ENCODE data around the gene F5.

The F5 gene

GRCh38 chr1:169586067-169586394 is 250 bp downstream of the F5 start:
- no peak for DNase-seq

GRCh38 chr1:169585181-169585580 is 1.1 kb downstream of the F5 start:
- no peak for DNase-seq

GRCh38 chr1:169584483-169585144 is 1.7 kb downstream of the F5 start:
- DNase-seq, result peak; percentile 66

GRCh38 chr1:169577981-169578738 is 8.1 kb downstream of the F5 start:
- DNase-seq, result no peak

- DNase-seq, result no peak
Measured at GRCh38 chr1:169576935-169577331, 9.3 kb downstream of the F5 start.

- no peak for DNase-seq
Measured at GRCh38 chr1:169576241-169576934, 9.9 kb downstream of the F5 start.

- DNase-seq, result no peak
Measured at GRCh38 chr1:169574336-169574735, 11.9 kb downstream of the F5 start.

GRCh38 chr1:169572187-169572586 is 14.1 kb downstream of the F5 start:
- DNase-seq, result no peak

- no peak for DNase-seq
Measured at GRCh38 chr1:169571450-169571849, 14.8 kb downstream of the F5 start.

- DNase-seq, result no peak
Measured at GRCh38 chr1:169570172-169570574, 16.1 kb downstream of the F5 start.

DNA sequence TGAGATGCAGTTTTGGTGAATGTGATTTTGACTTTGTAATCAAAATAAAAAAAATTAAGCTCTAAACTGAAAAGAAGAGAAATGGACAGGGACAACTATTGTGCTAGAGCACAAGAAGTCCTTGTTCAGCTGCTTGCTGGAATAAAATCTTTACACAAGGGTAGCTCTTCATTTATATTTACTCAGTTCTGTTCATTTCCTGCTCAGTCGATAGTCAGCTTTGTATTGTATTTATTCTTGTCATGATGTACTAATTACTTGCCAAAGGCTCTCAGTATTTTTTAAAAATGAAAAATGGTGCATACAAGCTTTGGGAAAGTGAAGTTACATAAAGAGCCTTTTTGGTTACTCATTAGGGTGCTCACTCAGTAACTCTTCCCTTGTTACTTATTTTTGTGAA is 17.8 kb downstream of the F5 start:
- no peak for DNase-seq

GRCh38 chr1:169565335-169566271 is 20.7 kb downstream of the F5 start:
- no peak for DNase-seq

GRCh38 chr1:169563650-169564049 is 22.6 kb downstream of the F5 start:
- no peak for DNase-seq

DNA sequence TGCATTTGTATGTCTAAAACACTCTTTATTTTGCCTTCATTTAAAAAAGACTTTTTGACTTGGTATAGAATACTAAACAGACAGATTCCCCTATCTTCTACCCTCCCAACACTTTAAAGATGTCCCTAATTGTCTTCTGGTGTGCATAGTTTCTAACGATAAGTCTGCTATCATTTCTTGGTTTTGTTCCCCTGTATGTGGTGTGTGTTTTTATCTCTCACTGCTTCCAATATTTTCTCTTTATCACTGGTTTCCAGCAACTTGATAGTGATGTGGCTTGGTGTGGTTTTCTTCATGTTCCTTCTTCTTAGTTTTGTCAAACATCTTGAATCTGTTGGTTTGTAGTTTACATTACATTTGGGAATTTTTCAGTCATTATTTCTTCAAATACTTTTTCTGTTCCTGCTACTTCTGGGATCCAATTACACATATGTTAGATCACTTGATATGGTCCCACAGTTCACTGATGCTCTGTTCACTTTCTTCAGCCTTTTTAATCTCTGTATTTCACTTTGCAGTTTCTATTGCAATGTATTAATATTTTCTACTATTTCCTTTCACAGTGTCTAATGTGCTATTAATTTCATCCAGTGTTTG is 23.2 kb downstream of the F5 start:
- no peak for DNase-seq

DNA sequence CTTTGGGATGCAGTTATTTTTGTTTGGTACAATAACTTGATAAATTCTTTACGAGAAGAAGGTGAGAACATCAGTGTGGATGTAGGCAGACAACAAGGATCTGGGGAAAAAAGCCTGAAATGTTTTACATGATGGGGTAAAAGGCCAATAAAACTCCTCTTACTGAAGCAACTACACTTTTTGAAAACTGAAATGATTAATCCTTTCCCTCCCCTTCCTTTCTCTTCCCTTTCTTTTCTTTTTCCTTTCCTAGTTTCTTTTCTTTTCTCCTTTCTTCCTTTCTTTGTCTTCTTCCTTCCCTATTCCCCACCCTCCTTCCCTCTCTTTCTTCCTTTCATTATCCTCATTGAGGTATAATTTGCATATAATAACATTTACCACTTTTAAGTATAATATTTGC is 24.6 kb downstream of the F5 start:
- no peak for DNase-seq

GRCh38 chr1:169557131-169557530 is 29.1 kb downstream of the F5 start:
- DNase-seq, result no peak

- DNase-seq, result peak; percentile 54
Measured at GRCh38 chr1:169550294-169550693, 36.0 kb downstream of the F5 start.

DNA sequence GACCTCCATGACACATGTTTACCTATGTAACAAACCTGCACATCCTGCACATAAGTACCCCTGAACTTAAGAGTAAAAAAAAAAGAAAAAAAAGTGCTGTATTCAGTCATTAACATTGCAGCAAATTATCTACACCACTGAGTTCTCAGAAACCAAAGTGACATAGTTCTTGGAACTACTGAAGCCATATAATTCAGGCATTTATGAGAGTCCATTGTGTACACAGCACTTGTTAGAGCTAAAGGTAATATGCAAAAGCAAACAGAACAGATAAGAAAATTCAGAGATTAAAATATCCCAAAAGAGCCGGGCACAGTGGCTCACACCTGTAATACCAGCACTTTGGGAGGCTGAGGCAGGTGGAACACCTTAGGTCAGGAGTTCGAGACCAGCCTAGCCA is 38.0 kb downstream of the F5 start:
- no peak for DNase-seq

GRCh38 chr1:169546087-169546995 is 39.9 kb downstream of the F5 start:
- peak; percentile 84 for DNase-seq

DNA sequence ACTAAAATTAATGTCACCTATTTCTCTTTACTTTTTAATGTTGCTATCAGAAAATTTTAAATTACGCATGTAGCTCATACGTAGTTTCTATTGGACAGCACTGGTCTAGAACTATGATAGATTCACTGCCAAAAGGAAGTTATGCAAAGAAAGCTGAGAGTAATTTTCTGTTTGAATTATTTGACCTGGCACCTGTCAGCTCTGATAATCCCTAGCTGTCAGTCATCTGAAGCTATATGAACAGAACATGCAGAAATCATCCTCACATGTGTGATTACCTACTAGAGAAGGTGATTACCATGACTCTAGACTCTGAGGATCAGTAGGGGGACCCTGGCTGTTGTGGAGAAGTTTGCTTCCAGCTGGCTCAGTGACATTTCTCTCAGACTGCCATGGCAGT is 40.8 kb downstream of the F5 start:
- no peak for DNase-seq
